GM12874 (cell line): Measurements from ENCODE around the gene SH3D19.

ENCODE experiments used
- TF ChIP-seq, protein P1 (sequence below): IDR thresholded peaks from 2 replicates; pipeline ENCODE4 v1.5.1; 2011; ENCODE audit warnings: low read depth, mild to moderate bottlenecking, control low read depth, low read length, moderate library complexity; ENCODE audit not compliant: insufficient read depth

The SH3D19 gene

DNA sequence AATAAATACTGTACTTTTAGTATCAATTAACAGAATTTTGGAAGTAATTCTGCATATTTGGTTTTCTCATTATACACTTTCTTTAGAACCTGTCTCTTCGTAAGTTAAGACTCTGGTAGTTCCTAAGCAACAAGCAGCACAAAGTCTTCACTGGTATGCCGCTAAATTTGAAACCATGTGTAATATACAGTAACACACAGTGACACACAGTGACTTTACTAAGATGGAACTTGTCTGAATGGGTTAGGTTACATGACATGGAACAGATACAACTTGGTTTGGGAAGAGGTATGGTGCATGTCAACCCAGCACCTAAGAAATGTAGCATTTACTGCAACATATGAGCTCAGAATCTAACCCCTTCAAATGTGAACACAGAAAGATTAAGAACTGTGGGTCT lies 132.0 kb downstream of the SH3D19 start:
- TF ChIP-seq, protein P1, sequence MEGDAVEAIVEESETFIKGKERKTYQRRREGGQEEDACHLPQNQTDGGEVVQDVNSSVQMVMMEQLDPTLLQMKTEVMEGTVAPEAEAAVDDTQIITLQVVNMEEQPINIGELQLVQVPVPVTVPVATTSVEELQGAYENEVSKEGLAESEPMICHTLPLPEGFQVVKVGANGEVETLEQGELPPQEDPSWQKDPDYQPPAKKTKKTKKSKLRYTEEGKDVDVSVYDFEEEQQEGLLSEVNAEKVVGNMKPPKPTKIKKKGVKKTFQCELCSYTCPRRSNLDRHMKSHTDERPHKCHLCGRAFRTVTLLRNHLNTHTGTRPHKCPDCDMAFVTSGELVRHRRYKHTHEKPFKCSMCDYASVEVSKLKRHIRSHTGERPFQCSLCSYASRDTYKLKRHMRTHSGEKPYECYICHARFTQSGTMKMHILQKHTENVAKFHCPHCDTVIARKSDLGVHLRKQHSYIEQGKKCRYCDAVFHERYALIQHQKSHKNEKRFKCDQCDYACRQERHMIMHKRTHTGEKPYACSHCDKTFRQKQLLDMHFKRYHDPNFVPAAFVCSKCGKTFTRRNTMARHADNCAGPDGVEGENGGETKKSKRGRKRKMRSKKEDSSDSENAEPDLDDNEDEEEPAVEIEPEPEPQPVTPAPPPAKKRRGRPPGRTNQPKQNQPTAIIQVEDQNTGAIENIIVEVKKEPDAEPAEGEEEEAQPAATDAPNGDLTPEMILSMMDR = no peak

- TF ChIP-seq, protein P1 = no peak
These were observed 132.7 kb downstream of the SH3D19 start for GRCh38 chr4:151192556-151193235.

- TF ChIP-seq, protein P1 = no peak
These were observed 140.6 kb downstream of the SH3D19 start for GRCh38 chr4:151184523-151185458.

GRCh38 chr4:151182455-151182996 lies 142.9 kb downstream of the SH3D19 start:
- TF ChIP-seq, protein P1 = no peak

DNA sequence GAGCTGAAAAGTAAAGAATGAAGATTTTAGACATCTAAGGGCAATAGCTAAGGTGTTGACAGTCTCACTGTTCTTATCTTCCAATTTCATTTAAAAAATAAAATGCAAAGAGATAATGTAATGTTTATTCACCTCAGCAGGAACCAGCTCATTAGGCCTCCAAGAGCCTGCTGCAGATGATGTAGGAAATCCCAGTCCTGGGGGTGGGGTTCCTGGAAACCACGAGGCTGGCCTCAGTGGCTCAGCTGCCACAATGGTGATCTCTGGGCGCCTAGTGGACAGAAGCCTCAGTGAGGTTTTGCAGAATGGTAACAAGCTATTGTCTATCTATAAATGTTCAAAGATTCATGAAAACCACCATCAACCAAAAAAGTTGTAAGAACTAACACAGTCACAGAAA lies 148.7 kb downstream of the SH3D19 start:
- TF ChIP-seq, protein P1 = no peak

- TF ChIP-seq, protein P1 = no peak
These were observed 149.4 kb downstream of the SH3D19 start for GRCh38 chr4:151175754-151176631.
